WTC11 (cell line): ENCODE data around the gene TARM1.

ENCODE experiments used
- ARID4B ChIP-seq: sonication (generic); formaldehyde crosslinking; IDR thresholded peaks from 2 replicates; pipeline ENCODE4 v1.8.0; 2023; ENCODE audit warnings: missing genetic modification reagents, mild to moderate bottlenecking, borderline replicate concordance
- ATF2 ChIP-seq: sonication (generic); formaldehyde crosslinking; IDR thresholded peaks from 2 replicates; pipeline ENCODE4 v1.8.1; 2022; ENCODE audit warnings: low read depth, missing genetic modification reagents, borderline replicate concordance
- ATF3 ChIP-seq: sonication (generic); formaldehyde crosslinking; conservative IDR thresholded peaks from 2 replicates; pipeline ENCODE4 v1.8.1; 2022; ENCODE audit warnings: mild to moderate bottlenecking, missing genetic modification reagents
- CREM ChIP-seq: sonication (generic); formaldehyde crosslinking; IDR thresholded peaks from 2 replicates; pipeline ENCODE4 v1.8.1; 2022; ENCODE audit warnings: mild to moderate bottlenecking, missing genetic modification reagents, moderate library complexity
- CTCF ChIP-seq: fragments of 200-600 bp; IDR thresholded peaks from 2 replicates; pipeline ENCODE4 v1.8.0; 2022; ENCODE audit warnings: antibody characterized with exemption
- JUN ChIP-seq: sonication (generic); formaldehyde crosslinking; IDR thresholded peaks from 2 replicates; pipeline ENCODE4 v1.8.0; 2023; ENCODE audit warnings: mild to moderate bottlenecking, missing genetic modification reagents
- MLX ChIP-seq: sonication (generic); formaldehyde crosslinking; IDR thresholded peaks from 2 replicates; pipeline ENCODE4 v1.8.1; 2023; ENCODE audit warnings: mild to moderate bottlenecking, missing genetic modification reagents, moderate library complexity
- MYBL2 ChIP-seq: sonication (generic); formaldehyde crosslinking; IDR thresholded peaks from 2 replicates; pipeline ENCODE4 v1.8.1; 2023; ENCODE audit warnings: mild to moderate bottlenecking, moderate library complexity, missing genetic modification reagents
- RELA ChIP-seq: sonication (generic); formaldehyde crosslinking; IDR thresholded peaks from 2 replicates; pipeline ENCODE4 v1.8.1; 2022; ENCODE audit warnings: missing genetic modification reagents, mild to moderate bottlenecking, borderline replicate concordance
- ZNF219 ChIP-seq: sonication (generic); formaldehyde crosslinking; IDR thresholded peaks from 2 replicates; pipeline ENCODE4 v1.8.0; 2023; ENCODE audit warnings: missing genetic modification reagents, mild to moderate bottlenecking, borderline replicate concordance
- ZNF317 ChIP-seq: sonication (generic); formaldehyde crosslinking; IDR thresholded peaks from 2 replicates; pipeline ENCODE4 v1.8.1; 2023; ENCODE audit warnings: low read depth, mild to moderate bottlenecking, moderate library complexity, missing genetic modification reagents, borderline replicate concordance

- no peak for TF ChIP-seq CREM (CRISPR knock-in tag)
- TF ChIP-seq CTCF = no peak
- no peak for TF ChIP-seq ZNF219 (CRISPR knock-in tag)
- TF ChIP-seq ZNF317 (CRISPR knock-in tag) = no peak
- TF ChIP-seq MLX (CRISPR knock-in tag) = no peak
- no peak for TF ChIP-seq ATF2 (CRISPR knock-in tag)
- TF ChIP-seq ARID4B (CRISPR knock-in tag) = no peak
- no peak for TF ChIP-seq MYBL2 (CRISPR knock-in tag)
- TF ChIP-seq ATF3 (CRISPR knock-in tag) = no peak
- no peak for TF ChIP-seq JUN (CRISPR knock-in tag)
- no peak for TF ChIP-seq RELA (CRISPR knock-in tag)
These were observed 14.1 kb upstream of the TARM1 start for GRCh38 chr19:54095136-54095858.
